Left forelimb (tissue), 1 donor: ENCODE data around the gene LRR1.
"Not testable (repeated sequence)": the region's sequence is repeated elsewhere in the genome, so short reads cannot be mapped to it uniquely, and the experiment has no call there.

ENCODE experiments used
- DNase-seq: peaks from one replicate; pipeline ENCODE4 v3.0.0-alpha.2; 2018; ENCODE audit warnings: low spot score

LRR1 gene, protein sequence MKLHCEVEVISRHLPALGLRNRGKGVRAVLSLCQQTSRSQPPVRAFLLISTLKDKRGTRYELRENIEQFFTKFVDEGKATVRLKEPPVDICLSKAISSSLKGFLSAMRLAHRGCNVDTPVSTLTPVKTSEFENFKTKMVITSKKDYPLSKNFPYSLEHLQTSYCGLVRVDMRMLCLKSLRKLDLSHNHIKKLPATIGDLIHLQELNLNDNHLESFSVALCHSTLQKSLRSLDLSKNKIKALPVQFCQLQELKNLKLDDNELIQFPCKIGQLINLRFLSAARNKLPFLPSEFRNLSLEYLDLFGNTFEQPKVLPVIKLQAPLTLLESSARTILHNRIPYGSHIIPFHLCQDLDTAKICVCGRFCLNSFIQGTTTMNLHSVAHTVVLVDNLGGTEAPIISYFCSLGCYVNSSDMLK

DNA sequence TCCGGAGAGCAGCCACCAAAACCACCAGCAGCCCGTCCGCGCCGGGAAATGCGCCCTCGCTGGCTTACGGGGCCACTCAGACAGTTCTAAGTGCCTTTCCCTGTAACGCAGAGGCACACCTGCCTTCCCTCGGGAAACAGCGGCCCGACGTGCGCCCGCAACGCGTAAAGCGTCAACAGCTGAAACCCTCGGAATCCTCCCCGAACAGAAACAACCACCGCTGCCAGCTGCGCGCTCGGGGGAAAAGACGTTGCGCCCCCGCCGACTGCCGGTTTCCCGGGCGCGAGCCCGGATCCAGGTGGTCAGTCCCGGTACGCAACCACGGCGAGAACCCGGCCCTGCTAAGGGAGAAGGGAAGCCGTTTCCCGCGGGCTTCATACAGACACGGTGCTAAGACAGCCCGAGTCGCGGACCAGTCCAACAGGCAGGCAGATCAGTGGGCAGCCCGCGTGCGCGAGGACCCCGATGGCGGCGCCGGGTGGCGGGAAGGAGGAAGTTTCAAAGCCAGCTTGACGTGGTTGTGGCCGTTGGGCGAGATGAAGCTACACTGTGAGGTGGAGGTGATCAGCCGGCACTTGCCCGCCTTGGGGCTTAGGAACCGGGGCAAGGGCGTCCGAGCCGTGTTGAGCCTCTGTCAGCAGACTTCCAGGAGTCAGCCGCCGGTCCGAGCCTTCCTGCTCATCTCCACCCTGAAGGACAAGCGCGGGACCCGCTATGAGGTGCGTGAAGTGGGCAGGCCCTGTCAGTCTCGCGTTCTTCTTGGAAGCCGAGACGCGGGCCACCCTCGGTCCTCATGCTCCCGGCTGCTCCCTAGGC, at the start of gene LRR1:
LRR1 (plus strand) TSS at position 456 of the 816 bp plus-strand sequence; CDS start at position 537, 81 bp downstream.
- peak; percentile 97 for DNase-seq

GRCh38 chr14:49549446-49549845, 49.3 kb upstream of the LRR1 start:
- DNase-seq = no peak

- DNase-seq = no peak
Observed at GRCh38 chr14:49549881-49550280, 48.9 kb upstream of the LRR1 start.

DNA sequence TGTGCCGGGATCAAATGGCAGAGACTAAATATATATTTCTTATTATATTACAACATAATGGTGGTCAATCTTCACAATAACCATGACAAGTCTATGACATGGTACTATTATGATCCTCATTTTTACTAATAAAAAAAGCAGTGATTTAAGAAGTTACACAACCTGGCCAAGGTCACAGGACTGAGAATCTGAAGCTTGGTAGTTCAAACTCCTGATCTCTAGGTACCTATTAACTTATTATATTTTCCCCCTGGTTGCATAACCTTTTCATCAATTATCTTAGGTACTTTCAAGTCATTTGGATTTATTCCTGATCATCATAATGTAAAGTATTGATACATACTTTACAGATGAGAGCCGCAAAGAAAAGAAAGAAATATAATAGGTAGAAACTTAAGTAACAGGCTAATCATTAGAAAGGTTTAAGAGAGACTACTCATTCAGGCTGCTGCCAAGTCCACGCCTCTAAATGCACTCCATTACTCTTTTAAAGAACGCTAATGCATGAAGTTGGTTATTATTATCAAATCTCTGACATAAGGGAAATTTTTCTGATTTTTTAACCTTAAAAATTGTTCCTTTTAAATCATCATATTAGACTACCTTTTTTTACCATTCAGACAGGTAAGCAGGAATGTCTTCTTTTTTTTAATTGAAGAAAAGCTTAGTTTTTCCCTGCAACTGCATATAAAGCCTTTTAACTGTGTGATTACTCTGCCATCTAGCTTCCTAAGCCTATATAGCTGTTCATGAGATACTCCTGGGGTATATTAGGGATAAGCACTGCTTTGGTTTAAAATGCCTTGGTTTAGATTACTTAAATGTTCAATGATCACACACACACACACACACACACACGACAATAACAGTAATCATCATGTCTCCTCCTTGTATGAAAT, 48.2 kb upstream of the LRR1 start:
- DNase-seq = no peak

- DNase-seq = no peak
Observed at GRCh38 chr14:49551569-49551968, 47.2 kb upstream of the LRR1 start.

DNA sequence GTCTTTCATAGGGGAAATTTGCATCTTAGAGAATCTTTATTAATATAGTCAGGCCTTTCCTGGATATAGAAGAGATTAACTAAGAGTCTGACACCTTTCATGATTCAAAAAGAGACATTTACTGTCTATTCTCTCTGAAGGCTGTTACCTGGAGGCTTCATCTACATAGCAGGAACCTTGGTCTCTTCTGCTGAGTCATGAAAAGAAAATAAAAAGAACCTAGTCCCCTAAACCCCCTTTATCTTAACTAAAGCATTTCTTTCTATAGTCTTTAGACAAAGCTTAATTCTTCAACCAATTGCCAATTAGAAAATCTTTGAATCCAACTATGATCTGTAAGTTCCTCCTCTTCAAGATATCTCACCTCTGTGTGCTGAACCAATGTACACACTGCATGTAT, 45.6 kb upstream of the LRR1 start:
- no peak for DNase-seq

GRCh38 chr14:49553892-49554291, 44.8 kb upstream of the LRR1 start:
- DNase-seq = no peak

DNA sequence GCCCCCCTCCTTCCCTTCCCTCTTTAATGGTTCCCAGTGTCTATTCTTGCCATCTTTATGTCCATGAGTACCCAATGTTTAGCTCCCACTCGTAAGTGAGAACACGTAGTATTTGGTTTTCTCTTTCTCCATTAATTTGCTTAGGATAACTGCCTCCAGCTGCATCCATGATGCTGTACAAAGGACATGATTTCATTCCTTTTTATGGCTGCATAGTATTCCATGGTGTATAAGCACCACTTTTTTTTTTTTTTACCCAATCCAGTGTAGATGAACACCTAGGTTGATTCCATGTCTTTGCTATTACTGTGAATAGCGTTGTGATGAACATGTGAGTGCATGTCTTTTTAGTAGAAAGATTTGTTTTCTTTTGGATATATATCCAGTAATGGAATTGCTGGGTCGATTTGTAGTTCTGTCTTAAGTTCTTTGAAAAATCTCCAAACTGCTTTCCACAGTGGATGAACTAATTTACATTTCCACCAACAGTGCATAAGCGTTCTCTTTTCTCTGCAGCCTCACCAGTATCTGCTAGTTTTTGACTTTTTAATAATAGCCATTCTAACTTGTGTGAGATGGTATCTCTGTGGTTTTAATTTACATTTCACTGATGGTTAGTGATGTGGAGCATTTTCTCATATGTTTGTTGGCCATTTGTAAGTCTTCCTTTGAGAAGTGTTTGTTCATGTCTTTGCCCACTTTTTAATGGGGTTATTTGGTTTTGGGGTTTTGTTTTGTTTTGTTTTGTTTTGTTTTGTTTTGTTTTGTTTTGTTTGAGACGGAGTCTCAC, 38.6 kb upstream of the LRR1 start:
- no peak for DNase-seq

GRCh38 chr14:49566714-49567113, 32.0 kb upstream of the LRR1 start:
- DNase-seq = no peak

DNA sequence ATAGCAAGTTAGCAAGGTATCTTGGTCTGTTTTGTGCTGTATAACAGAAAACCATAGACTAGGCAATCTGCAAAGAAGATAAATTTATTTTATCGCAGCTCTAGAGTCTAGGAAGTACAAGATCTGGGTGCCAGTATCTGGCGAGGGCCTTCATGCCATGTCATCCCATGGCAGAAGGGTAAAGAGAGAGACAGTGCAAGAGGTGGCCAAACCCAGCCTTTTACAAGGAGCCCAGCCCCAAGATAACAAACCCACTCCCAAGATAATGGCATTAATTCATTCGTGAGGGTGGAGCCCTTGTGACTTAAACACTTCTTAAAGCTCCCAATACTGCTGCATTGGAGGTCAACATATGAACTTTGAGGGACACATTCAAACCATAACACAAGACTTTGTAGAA, 29.5 kb upstream of the LRR1 start:
- no peak for DNase-seq

- DNase-seq = no peak
Observed at GRCh38 chr14:49574038-49574437, 24.7 kb upstream of the LRR1 start.

DNA sequence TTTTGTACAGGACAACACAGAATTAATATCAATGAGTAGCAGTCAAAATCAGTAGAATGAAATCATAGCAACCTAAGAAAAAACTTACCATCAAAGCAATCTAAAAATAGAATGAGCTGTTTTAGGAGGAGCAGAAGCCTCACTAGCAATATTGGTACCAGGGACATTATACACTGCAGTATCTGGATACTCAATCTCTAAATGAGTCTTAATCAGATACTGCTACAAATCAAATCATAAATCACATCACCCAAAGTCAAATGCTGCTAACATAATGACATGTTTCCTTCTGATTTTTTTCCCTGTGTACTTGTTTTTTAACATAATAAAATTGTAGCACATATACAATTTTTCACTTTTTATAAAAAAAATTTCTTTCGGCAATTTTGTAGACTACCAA, 20.6 kb upstream of the LRR1 start:
- no peak for DNase-seq

- no peak for DNase-seq
Observed at GRCh38 chr14:49579841-49580240, 18.9 kb upstream of the LRR1 start.

- DNase-seq = no peak
Observed at GRCh38 chr14:49581209-49582112, 17.3 kb upstream of the LRR1 start.

GRCh38 chr14:49582113-49582977, 16.4 kb upstream of the LRR1 start:
- DNase-seq = no peak

- DNase-seq = no peak
Observed at GRCh38 chr14:49583629-49584028, 15.1 kb upstream of the LRR1 start.

- DNase-seq = no peak
Observed at GRCh38 chr14:49584058-49584457, 14.7 kb upstream of the LRR1 start.

DNA sequence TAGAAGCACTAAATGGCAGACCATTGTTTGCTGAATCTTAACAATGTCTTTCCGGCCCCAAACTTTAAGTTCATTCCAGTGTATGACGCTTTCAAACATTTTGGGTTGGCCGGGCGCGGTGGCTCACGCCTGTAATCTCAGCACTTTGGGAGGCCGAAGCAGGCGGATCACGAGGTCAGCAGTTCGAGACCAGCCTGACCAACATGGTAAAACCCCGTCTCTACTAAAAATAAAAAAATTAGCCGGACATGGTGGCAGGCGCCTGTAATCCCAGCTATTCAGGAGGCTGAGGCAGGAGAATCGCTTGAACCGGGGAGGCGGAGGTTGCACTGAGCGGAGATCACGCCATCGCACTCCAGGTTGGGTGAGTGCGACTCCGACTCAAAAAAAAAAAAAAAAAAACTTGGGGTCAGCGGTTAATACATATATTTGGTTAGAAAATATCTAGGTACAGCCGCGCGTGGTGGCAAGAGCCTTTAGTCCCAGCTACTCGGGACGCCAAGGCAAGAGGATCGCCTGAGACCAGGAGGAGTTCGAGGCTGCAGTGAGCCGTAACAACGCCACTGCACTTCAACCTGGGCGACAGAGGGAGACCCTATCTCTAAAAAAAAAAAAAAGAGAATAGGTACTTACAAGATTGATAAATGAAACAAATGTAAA, 13.6 kb upstream of the LRR1 start:
- not testable (repeated sequence) for DNase-seq
